HG02970 (cell line): ENCODE measurements around the gene GPR143.
"Not testable (repeated sequence)": the region's sequence is repeated elsewhere in the genome, so short reads cannot be mapped to it uniquely, and the experiment has no call there.

Experiments used
- ATAC-seq: cut with Tn5 transposase; IDR thresholded peaks from one replicate; pipeline ENCODE4 v1.9.1; 2021; ENCODE audit warnings: mild to moderate bottlenecking, moderate library complexity, moderate number of reproducible peaks; ENCODE audit not compliant: unreplicated experiment, low FRiP score

GPR143 gene

GRCh38 chrX:9765737-9766097, at the start of gene GPR143:
GPR143 (minus strand) TSS chrX:9765847; CDS start chrX:9765817, 30 bp downstream.
- ATAC-seq, result no peak

GRCh38 chrX:9811086-9811485, 45.4 kb upstream of the GPR143 start:
- ATAC-seq, result not testable (repeated sequence)

GRCh38 chrX:9809876-9810275, 44.2 kb upstream of the GPR143 start:
- ATAC-seq, result not testable (repeated sequence)

GRCh38 chrX:9807355-9808182, 41.9 kb upstream of the GPR143 start:
- no peak for ATAC-seq

- no peak for ATAC-seq
These were observed 40.3 kb upstream of the GPR143 start for GRCh38 chrX:9805956-9806355.

GRCh38 chrX:9804444-9804843, 38.8 kb upstream of the GPR143 start:
- no peak for ATAC-seq

- no peak for ATAC-seq
These were observed 37.1 kb upstream of the GPR143 start for GRCh38 chrX:9802737-9803136.

GRCh38 chrX:9797384-9798360, 32.0 kb upstream of the GPR143 start:
- no peak for ATAC-seq

- ATAC-seq, result no peak
These were observed 28.8 kb upstream of the GPR143 start for GRCh38 chrX:9794495-9794894.

GRCh38 chrX:9790866-9791265, 25.2 kb upstream of the GPR143 start:
- no peak for ATAC-seq

- no peak for ATAC-seq
These were observed 23.9 kb upstream of the GPR143 start for GRCh38 chrX:9789555-9789954.

- ATAC-seq, result no peak
These were observed 23.3 kb upstream of the GPR143 start for GRCh38 chrX:9788911-9789310.

GRCh38 chrX:9786798-9787635, 21.4 kb upstream of the GPR143 start:
- no peak for ATAC-seq

GRCh38 chrX:9785944-9786797, 20.5 kb upstream of the GPR143 start, which contains the start of gene SHROOM2:
SHROOM2 (plus strand) TSS chrX:9786429; CDS start chrX:9786546, 117 bp downstream.
- no peak for ATAC-seq

- ATAC-seq, result no peak
These were observed 19.8 kb upstream of the GPR143 start for GRCh38 chrX:9785254-9785943.

- ATAC-seq, result no peak
These were observed 18.7 kb upstream of the GPR143 start for GRCh38 chrX:9784332-9784731.

- ATAC-seq, result no peak
These were observed 16.3 kb upstream of the GPR143 start for GRCh38 chrX:9781941-9782340.

- no peak for ATAC-seq
These were observed 10.3 kb upstream of the GPR143 start for GRCh38 chrX:9775930-9776329.

GRCh38 chrX:9772943-9773342, 7.3 kb upstream of the GPR143 start:
- ATAC-seq, result no peak
